Ishikawa (cell line): ENCODE results near the gene SYS1.

Experiments
- EP300 ChIP-seq: IDR thresholded peaks from 2 replicates; pipeline ENCODE4 v1.6.1; 2012; ENCODE audit warnings: borderline replicate concordance
- NFIC ChIP-seq: IDR thresholded peaks from 2 replicates; pipeline ENCODE4 v1.6.1; 2012
- RAD21 ChIP-seq: IDR thresholded peaks from 2 replicates; pipeline ENCODE4 v1.6.1; 2012; ENCODE audit warnings: low read depth
- YY1 ChIP-seq: IDR thresholded peaks from 2 replicates; pipeline ENCODE4 v1.6.1; 2012; ENCODE audit warnings: low read depth
- ZBTB7A ChIP-seq: IDR thresholded peaks from 2 replicates; pipeline ENCODE4 v1.6.1; 2012; ENCODE audit warnings: low read depth
- TF ChIP-seq, protein P1 (sequence below): IDR thresholded peaks from 2 replicates; pipeline ENCODE4 v1.6.1; 2012; ENCODE audit warnings: low read depth, mild to moderate bottlenecking
- TF ChIP-seq, protein P2 (sequence below): IDR thresholded peaks from 2 replicates; pipeline ENCODE4 v1.6.1; 2012

DNA sequence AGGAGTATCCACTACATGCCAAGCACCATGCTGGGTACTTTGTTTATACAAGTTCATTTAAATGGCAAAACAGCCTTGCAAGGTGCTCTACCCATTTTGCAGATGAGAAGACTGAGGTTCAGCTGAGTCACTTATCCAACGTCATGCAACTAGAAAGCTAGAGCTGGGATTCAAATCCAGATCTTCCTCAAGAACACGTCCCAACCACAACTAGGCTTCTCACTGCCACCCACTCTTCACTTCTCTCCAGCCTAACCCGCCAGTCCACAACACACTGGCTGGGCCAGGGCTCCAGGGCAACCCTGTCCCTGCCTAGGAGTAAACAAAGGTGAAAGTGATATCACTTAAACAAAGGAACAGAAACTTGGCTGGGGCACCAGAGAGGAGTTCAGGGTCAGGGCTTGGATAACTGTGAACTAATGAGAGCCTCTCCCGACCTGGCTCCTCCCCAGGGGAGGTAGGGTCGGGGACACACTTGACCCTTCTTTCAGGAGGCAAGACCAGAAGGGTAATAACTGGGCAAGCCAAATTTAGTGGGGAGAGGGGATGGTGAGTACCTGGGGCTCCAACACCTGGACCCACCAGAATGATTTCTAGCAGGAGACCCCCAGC, 22.6 kb upstream of the SYS1 start:
- TF ChIP-seq RAD21 (no peak), YY1 (no peak), ZBTB7A (0 out of 2 replicates have a peak, but pooled peaks have one; percentile 60), EP300 (no peak), NFIC (no peak)
- TF ChIP-seq, protein P1, sequence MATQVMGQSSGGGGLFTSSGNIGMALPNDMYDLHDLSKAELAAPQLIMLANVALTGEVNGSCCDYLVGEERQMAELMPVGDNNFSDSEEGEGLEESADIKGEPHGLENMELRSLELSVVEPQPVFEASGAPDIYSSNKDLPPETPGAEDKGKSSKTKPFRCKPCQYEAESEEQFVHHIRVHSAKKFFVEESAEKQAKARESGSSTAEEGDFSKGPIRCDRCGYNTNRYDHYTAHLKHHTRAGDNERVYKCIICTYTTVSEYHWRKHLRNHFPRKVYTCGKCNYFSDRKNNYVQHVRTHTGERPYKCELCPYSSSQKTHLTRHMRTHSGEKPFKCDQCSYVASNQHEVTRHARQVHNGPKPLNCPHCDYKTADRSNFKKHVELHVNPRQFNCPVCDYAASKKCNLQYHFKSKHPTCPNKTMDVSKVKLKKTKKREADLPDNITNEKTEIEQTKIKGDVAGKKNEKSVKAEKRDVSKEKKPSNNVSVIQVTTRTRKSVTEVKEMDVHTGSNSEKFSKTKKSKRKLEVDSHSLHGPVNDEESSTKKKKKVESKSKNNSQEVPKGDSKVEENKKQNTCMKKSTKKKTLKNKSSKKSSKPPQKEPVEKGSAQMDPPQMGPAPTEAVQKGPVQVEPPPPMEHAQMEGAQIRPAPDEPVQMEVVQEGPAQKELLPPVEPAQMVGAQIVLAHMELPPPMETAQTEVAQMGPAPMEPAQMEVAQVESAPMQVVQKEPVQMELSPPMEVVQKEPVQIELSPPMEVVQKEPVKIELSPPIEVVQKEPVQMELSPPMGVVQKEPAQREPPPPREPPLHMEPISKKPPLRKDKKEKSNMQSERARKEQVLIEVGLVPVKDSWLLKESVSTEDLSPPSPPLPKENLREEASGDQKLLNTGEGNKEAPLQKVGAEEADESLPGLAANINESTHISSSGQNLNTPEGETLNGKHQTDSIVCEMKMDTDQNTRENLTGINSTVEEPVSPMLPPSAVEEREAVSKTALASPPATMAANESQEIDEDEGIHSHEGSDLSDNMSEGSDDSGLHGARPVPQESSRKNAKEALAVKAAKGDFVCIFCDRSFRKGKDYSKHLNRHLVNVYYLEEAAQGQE = no peak
- TF ChIP-seq, protein P2, sequence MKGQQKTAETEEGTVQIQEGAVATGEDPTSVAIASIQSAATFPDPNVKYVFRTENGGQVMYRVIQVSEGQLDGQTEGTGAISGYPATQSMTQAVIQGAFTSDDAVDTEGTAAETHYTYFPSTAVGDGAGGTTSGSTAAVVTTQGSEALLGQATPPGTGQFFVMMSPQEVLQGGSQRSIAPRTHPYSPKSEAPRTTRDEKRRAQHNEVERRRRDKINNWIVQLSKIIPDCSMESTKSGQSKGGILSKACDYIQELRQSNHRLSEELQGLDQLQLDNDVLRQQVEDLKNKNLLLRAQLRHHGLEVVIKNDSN = no peak
